Endothelial cell (in vitro differentiated cells): ENCODE results near the gene FZR1. TPM values are rescaled to one million over a fixed set of nuclear protein-coding genes. Genes with fewer than 3 reads are reported as not detected.
"Not testable (repeated sequence)": the region's sequence is repeated elsewhere in the genome, so short reads cannot be mapped to it uniquely, and the experiment has no call there.

Experiments used
- DNase-seq: peaks from one replicate; pipeline ENCODE4 v3.0.0; 2021; ENCODE audit warnings: low spot score
- H3K27ac Mint-ChIP-seq: one replicate; pipeline ENCODE4 v1.8.0; 2021; ENCODE audit warnings: mixed read lengths, inconsistent platforms; ENCODE audit not compliant: unreplicated experiment
- H3K27me3 Mint-ChIP-seq: one replicate; pipeline ENCODE4 v1.8.0; 2021; ENCODE audit warnings: mild to moderate bottlenecking, moderate library complexity, mixed read lengths, inconsistent platforms; ENCODE audit not compliant: unreplicated experiment
- H3K36me3 Mint-ChIP-seq: one replicate; pipeline ENCODE4 v1.8.0; 2021; ENCODE audit warnings: mild to moderate bottlenecking, low read depth, mixed read lengths, inconsistent platforms; ENCODE audit not compliant: unreplicated experiment
- H3K4me1 Mint-ChIP-seq: one replicate; pipeline ENCODE4 v1.8.0; 2021; ENCODE audit warnings: mild to moderate bottlenecking, mixed read lengths, inconsistent platforms; ENCODE audit not compliant: unreplicated experiment
- H3K4me3 Mint-ChIP-seq: one replicate; pipeline ENCODE4 v1.8.0; 2021; ENCODE audit warnings: mild to moderate bottlenecking, mixed read lengths, inconsistent platforms; ENCODE audit not compliant: unreplicated experiment
- H3K9me3 Mint-ChIP-seq: one replicate; pipeline ENCODE4 v1.8.0; 2021; ENCODE audit warnings: mixed read lengths, inconsistent platforms; ENCODE audit not compliant: unreplicated experiment
- total RNA-seq: library from RNA; stranded (reverse); fragmentation: NEBNext Ultra II Directional; extraction: Animal tissue kit (Norgen Biotek cat#: 25700); gene quantifications from one replicate; pipeline ENCODE4 v1.2.1, GENCODE V29; 2021; ENCODE audit not compliant: unreplicated experiment
- TF ChIP-seq, protein P1 (sequence below): fragments of 200-600 bp; sonication (generic); IDR thresholded peaks from one replicate; pipeline ENCODE4 v1.5.0; 2021; ENCODE audit warnings: antibody characterized with exemption; ENCODE audit not compliant: unreplicated experiment

FZR1 gene
- total RNA-seq, 1 donor from 2014 or later, result 38.9 TPM

DNA sequence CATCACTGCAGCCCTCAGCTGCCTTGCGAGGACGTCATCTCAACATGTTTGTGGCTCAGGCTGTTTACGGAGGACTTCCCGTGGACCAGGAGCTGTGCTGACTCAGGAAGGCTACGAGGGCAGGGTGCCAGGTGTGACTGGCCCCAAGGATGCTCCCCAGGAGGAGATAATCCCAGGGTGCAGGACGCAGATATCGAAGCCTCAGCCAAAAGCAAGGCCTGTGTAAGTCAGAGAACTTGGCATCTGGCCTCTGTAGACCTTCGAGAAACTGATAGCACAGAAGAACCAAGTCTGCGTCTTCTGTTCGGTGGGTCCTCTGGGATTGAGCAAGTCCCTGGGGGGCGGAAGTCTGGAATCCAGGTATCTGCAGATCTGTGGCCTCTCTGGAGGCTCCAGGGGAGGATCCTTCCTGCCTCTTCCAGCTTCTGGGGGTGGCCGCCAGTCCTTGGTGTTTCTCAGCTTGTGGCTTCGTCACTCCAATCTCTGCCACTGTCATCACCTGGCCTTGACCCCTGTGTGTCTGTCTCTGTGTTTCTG is 3.0 kb upstream of the FZR1 start:
- TF ChIP-seq, protein P1, sequence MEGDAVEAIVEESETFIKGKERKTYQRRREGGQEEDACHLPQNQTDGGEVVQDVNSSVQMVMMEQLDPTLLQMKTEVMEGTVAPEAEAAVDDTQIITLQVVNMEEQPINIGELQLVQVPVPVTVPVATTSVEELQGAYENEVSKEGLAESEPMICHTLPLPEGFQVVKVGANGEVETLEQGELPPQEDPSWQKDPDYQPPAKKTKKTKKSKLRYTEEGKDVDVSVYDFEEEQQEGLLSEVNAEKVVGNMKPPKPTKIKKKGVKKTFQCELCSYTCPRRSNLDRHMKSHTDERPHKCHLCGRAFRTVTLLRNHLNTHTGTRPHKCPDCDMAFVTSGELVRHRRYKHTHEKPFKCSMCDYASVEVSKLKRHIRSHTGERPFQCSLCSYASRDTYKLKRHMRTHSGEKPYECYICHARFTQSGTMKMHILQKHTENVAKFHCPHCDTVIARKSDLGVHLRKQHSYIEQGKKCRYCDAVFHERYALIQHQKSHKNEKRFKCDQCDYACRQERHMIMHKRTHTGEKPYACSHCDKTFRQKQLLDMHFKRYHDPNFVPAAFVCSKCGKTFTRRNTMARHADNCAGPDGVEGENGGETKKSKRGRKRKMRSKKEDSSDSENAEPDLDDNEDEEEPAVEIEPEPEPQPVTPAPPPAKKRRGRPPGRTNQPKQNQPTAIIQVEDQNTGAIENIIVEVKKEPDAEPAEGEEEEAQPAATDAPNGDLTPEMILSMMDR, result no peak
- H3K9me3 Mint-ChIP-seq, result no peaks in the 10 kb centered on the region
- DNase-seq, result no peak
- no peak overlapping the region for H3K27ac Mint-ChIP-seq
- peaks cover under 1% of the 10 kb centered on the region for H3K36me3 Mint-ChIP-seq
- no peak overlapping the region for H3K4me3 Mint-ChIP-seq
- H3K27me3 Mint-ChIP-seq, result peaks cover 12% of the 10 kb centered on the region
- H3K4me1 Mint-ChIP-seq, result peaks cover 17% of the 10 kb centered on the region

DNA sequence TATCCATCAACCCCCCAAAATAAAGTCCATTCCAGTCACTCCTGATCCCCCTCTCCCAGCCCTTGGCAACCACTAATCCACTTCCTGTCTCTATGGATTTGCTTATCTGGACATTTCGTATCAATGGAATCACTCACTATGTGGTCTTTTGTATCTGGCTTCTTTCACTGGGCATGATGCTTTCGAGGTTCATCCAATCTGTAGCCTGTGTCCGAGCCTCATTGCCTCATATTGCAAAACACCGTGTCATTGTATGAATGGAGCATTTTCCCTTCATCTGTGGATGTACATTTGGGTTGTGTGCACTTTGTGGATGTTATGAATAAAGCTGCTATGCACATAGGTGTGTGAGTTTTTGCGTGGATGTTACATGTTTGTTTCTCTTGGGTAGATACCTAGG is 1.4 kb upstream of the FZR1 start:
- Mint-ChIP-seq H3K9me3 (no peaks in the 10 kb centered on the region), H3K27ac (peak overlapping the region; percentile 98)

DNA sequence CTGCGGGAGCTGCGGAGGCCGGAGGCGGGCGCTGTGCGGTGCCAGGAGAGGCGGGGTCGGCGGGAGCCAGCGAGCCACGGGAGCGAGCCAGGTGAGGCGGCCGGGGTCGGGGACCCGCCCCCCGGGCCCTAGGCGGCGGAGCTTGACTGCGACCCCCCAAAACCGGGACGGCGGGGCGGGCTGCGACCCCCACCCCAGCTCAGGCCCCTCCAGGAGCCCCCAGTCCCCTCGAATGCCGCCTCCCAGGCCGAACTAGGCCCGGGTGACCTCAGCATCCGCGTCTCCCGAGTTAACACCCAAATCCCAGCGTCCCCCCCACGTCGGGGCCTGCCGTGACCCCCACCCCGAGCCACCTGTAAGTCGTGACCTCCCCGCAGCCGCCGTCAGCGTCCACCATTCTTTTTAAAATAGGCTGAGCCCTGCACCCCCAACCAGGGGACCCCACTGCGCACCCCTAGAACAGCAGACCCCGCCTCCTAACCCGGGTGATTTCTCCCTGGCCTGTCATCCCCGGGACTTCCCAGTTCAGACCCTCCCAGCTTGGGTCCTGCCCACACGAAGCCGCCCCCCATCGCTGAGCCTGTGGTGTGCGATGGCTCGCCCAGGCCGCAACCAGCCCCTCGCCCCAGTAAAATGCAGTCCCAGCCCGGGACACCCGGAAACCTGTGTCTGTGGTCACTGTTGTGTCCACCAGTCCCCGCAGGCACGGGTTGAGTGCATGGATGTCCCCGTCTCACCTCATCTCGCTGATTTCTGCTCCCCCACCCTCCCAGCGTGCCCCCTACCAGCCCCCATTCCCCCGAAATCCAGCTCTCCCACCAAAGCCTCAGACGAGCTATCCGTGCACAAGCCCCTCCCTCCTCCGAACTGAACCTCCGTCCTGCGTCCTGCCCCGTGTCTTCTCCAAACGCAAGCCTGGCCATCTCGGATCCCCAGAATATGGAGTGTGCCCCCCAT is 551 bp downstream of the FZR1 start:
- Mint-ChIP-seq H3K4me1 (peaks cover 11% of the 10 kb centered on the region), H3K36me3 (peaks cover 15% of the 10 kb centered on the region), H3K27ac (peak overlapping the region; percentile 67), H3K27me3 (peaks cover 14% of the 10 kb centered on the region), H3K4me3 (peak overlapping the region; percentile 96), H3K9me3 (no peaks in the 10 kb centered on the region)
- TF ChIP-seq, protein P1, result no peak
- DNase-seq, result peak; percentile 23

More for the DNA sequence above, 1.4 kb upstream of the FZR1 start:
- H3K4me3 Mint-ChIP-seq, result peak overlapping the region; percentile 66
- peaks cover 8% of the 10 kb centered on the region for H3K36me3 Mint-ChIP-seq
- H3K4me1 Mint-ChIP-seq, result peaks cover 14% of the 10 kb centered on the region
- H3K27me3 Mint-ChIP-seq, result peaks cover 14% of the 10 kb centered on the region
- TF ChIP-seq, protein P1, result no peak
- no peak for DNase-seq

DNA sequence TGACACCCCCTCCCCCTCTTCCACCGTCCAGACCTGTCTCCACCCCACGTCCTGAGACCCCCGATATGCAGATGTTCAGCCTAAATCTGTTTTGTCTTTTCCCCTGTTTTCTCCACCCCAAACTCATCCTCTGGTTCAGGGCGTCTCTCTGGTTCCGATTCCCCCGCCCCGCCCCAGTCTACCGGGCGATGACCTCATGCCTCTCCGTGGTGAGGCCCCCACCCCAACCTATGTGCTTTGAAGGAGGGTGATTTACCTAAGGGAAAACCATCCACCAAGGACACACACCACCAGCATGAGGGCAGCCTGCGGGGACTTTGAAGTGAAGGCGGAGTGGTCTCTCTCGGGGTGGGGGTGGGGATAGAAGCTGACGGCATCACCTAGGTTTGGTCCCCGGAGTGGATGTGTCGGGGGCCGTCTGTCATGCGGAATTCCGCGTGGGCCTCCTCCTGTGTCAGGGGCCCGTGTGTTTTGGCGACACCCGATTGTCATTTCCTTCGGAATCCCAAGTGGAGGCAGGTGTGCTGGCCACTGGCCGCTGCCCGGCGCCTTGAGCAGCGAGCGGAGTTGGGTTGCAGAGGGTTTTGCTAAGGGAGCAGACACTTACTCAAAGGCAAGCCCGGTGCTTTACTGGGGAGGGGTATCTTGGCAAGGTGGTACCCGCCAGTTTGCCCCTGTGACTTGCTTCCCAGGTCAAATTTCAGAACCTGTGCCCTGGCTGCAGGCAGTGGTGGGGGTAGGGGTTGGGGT is 1.4 kb downstream of the FZR1 start:
- TF ChIP-seq, protein P1, result no peak
- Mint-ChIP-seq H3K4me3 (peak overlapping the region; percentile 96), H3K27me3 (peaks cover 14% of the 10 kb centered on the region), H3K4me1 (peaks cover 11% of the 10 kb centered on the region), H3K27ac (peak overlapping the region; percentile 67), H3K36me3 (peaks cover 15% of the 10 kb centered on the region), H3K9me3 (no peaks in the 10 kb centered on the region)
- DNase-seq, result no peak

DNA sequence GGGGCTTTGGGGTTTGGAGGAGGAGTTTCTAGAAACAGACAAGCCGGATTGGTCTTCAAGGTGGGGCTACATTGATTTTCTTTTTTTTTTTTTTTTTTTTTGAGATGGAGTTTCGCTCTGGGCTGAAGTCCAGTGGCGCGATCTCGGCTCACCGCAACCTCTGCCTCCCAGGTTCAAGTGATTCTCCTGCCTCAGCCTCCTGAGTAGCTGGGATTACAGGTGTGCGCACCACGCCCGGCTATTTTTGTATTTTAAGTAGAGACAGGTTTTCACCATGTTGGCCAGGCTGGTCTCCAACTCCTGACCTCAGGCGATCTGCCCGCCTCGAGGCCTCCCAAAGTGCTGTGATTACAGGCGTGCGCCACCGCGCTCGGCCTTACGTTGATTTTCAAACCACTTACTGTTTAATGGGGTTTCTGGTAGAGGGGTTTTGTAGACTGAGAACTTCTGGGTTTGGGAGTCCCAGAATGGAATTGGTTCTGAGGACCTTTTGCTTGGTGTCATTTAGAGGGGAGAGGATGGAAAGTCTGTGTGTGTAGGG is 2.1 kb downstream of the FZR1 start:
- Mint-ChIP-seq H3K36me3 (peaks cover 15% of the 10 kb centered on the region), H3K27me3 (peaks cover 14% of the 10 kb centered on the region), H3K4me3 (peak overlapping the region; percentile 42), H3K4me1 (peaks cover 11% of the 10 kb centered on the region)
- DNase-seq, H3K9me3 Mint-ChIP-seq, H3K27ac Mint-ChIP-seq: not testable (repeated sequence)
